Thymus (tissue), 11 donors: ENCODE results near the gene TEKTIP1. TPM values are rescaled to one million over a fixed set of nuclear protein-coding genes. Genes with fewer than 3 reads are reported as not detected.
A peak's percentile ranks its signal among the peaks of the same experiment; 100 is the strongest.

Experiments used
- DNase-seq, 9 donors: peaks; one replicate each; pipeline ENCODE4 v3.0.0-alpha.2; 2013; ENCODE audit warnings: low spot score in 9 of 9, low read depth in 6 of 9, missing footprints in 1 of 9
- H3K27ac ChIP-seq, 2 donors: one replicate each; pipeline ENCODE4 v1.5.1; 2013; ENCODE audit warnings: control low read depth in 1 of 2, low read depth in 1 of 2, low read length in 1 of 2, mild to moderate bottlenecking in 1 of 2, moderate library complexity in 1 of 2
- H3K27me3 ChIP-seq, 2 donors: one replicate each; pipeline ENCODE4 v1.5.1; 2013; ENCODE audit warnings: low read length in 1 of 2; ENCODE audit not compliant: control insufficient read depth in 2 of 2, insufficient read depth in 1 of 2
- H3K36me3 ChIP-seq, 2 donors: one replicate each; pipeline ENCODE4 v1.5.1; 2013; ENCODE audit warnings: low read length in 1 of 2, mild to moderate bottlenecking in 1 of 2, moderate library complexity in 1 of 2; ENCODE audit not compliant: control insufficient read depth in 2 of 2, insufficient read depth in 2 of 2
- H3K4me1 ChIP-seq, 2 donors: one replicate each; pipeline ENCODE4 v1.5.1; 2013; ENCODE audit warnings: low read length in 2 of 2; ENCODE audit not compliant: control insufficient read depth in 2 of 2, insufficient read depth in 2 of 2
- H3K4me3 ChIP-seq, 2 donors: one replicate each; pipeline ENCODE4 v1.5.1; 2013; ENCODE audit warnings: low read length in 2 of 2, control low read depth in 1 of 2, mild to moderate bottlenecking in 1 of 2
- H3K9me3 ChIP-seq, 2 donors: one replicate each; pipeline ENCODE4 v1.5.1; 2013; ENCODE audit warnings: low read length in 1 of 2, mild to moderate bottlenecking in 1 of 2; ENCODE audit not compliant: control insufficient read depth in 2 of 2, insufficient read depth in 1 of 2
- whole genome bisulfite sequencing: extraction: QIAGEN DNeasy Blood & Tissue Kit; methylation state at CpG from one replicate; pipeline ENCODE4 v1.1.7; 2013; 5-methylcytosine and 5-hydroxymethylcytosine counted together
- polyA plus RNA-seq: library from polyadenylated mRNA; stranded (reverse); fragments of 200-250 nt; gene quantifications from one replicate; pipeline ENCODE4 v1.2.3, GENCODE V29; 2013
- total RNA-seq: library from RNA; stranded (reverse); fragments of 120-200 nt; gene quantifications from one replicate; pipeline ENCODE4 v1.2.4, GENCODE V29; 2013
- donor health status: healthy.

The TEKTIP1 gene
- total and polyA plus RNA-seq, 2 donors, result 0.61 to 4.9 TPM

DNA sequence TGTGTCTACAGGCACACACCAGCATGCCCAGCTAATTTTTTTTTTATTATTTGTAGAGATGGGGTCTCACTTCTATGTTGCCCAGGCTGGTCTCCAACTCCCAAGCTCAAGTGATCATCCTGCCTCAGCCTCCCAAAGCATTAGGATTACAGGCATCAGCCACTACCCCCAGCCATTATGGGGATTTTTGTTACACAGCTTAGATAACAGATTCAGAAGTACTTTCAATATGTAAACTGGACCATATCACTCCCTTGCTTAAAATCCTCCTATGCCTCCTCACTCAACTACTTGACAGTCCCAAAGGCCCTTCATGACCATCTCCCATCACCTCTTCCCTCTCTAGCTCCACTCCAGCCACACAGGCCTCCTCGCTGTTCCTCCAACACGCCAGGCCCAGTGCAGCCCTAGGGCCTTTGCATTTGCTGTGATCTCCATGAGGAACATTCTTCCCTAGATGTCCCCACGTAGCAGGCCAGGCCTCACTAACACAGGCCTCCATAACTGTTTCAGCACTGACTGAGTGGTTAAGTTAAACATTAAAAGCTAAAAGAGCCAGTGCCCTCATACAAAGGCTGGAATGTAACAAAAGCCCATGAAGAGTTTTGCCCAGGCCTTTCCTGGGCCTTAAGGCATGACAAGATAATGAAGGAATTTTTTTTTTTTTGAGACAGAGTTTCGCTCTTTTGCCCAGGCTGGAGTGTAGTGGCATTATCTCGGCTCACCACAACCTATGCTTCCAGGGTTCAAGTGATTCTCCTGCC, 41.0 kb upstream of the TEKTIP1 start:
- H3K36me3 ChIP-seq, result peaks cover 19 to 21% of the 10 kb centered on the region in 2 donors
- H3K9me3 ChIP-seq, result peaks cover 0 to 2% of the 10 kb centered on the region in 2 donors
- H3K4me3 ChIP-seq, result no peak overlapping the region
- peaks cover 10 to 27% of the 10 kb centered on the region in 2 donors for H3K4me1 ChIP-seq
- 97% methylated on average over 5 of the region's 5 CpGs for WGBS
- no peak overlapping the region for H3K27ac ChIP-seq
- DNase-seq, result no peak
- H3K27me3 ChIP-seq, result no peaks in the 10 kb centered on the region

DNA sequence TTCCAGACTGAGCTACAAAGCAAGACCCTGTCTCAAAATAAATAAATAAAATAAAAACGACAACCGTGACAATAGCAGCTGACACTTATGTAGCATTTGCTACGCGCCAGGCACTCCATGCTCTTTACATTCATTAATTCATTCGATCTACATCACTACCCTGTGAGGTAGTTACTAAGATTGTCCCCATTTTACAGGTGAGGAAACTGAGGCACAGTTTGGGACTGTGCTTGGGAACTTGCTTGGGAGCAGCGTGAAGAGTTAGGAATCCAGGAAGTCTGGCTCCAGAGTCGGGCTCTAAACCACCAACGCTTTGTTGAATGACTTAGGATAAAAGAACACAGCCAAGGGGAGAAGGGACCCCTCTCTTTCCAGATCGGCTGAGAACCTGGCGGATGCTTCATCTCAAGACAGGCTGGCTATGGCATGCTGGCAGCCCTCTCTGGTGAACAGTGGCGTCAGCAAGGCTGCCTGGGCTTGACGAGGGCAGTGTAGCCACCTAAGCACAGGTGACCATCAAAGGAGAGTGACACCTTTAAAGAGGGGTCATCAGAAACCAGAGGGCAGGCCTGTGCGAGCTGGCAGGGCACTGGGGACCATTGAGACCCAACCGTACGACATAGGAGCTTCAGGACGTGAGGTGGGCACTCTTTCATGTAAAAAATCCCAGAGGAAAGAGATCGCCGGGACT, 39.1 kb upstream of the TEKTIP1 start:
- Histone ChIP-seq H3K4me3 (peak overlapping the region; percentile 67 to 82), H3K4me1 (peaks cover 5 to 19% of the 10 kb centered on the region in 2 donors), H3K27ac (peak overlapping the region; percentile 2 to 89), H3K27me3 (no peaks in the 10 kb centered on the region), H3K36me3 (peaks cover 13% of the 10 kb centered on the region in 2 donors), H3K9me3 (peaks cover 0 to 2% of the 10 kb centered on the region in 2 donors)
- 32% methylated on average over 18 of the region's 18 CpGs for WGBS
- no peak for DNase-seq

DNA sequence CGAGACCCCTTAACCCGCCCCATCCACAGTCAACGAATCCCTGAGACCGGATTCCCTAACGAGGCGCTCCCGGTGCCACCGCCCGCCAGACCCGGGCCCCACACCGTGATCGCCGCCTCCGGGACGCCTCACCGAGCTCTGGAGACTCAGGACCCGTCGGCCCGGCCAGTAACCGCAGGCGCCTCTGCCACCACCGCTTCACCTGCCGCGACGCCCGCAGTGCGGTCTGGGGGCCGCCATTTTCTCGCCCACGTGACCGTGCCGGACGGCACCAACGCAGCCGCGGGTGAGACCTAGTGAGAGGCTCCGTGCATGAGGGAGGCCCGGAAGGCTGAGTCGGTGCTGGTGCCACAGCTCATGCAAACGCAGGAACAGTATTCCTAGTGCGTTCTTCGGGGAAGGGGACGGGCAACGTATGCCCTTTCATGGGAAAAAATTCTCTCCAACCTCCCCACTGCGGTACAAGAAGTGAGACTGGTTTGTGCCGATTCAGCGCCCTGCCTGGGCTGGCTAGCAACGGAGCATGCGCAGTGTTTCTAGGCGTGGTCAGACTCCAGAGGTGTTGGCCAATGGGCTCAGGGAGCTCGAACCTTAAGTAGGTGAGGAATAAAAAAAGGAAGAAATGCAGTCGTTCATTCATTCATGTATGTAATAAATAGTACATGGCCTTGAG, 38.4 kb upstream of the TEKTIP1 start, which contains the start of gene DOHH:
Gene DOHH (minus strand): TSS at position 246 of the 673 bp plus-strand sequence. CDS start 3,860 bp downstream, outside the sequence.
- DNase-seq, result peak; percentile 92 to 99 (median 97)
- peaks cover 8 to 9% of the 10 kb centered on the region in 2 donors for H3K36me3 ChIP-seq
- under 1% methylated on average over 52 of the region's 52 CpGs for WGBS
- H3K27me3 ChIP-seq, result no peaks in the 10 kb centered on the region
- H3K4me1 ChIP-seq, result peaks cover 5 to 25% of the 10 kb centered on the region in 2 donors
- peak within 1 kb of the TSS; percentile 67 to 82 for H3K4me3 ChIP-seq
- peaks cover 0 to 2% of the 10 kb centered on the region in 2 donors for H3K9me3 ChIP-seq
- peak within 1 kb of the TSS; percentile 89 for H3K27ac ChIP-seq

DNA sequence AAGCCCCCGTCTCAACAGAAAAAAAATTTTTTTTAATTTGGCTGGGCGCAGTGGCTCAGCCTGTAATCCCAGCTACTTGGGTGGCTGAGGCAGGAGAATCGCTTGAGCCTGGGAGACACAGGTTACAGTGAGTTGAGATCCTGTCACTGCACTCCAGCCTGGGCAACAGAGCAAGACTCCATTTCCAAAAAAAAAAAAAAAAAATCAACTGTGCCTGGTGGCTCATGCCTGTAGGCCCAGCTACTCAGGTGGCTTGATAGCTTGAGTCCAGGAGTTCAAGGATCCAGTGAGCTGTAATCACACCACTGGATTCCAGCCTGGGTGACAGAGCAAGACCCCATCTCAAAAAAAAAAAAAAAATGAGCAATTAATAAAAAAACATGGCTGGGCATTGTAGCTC, 37.2 kb upstream of the TEKTIP1 start:
- H3K4me1 ChIP-seq, result peaks cover 5 to 30% of the 10 kb centered on the region in 2 donors
- no peak for DNase-seq
- peaks cover 0 to under 1% of the 10 kb centered on the region in 2 donors for H3K36me3 ChIP-seq
- H3K4me3 ChIP-seq, result no peak overlapping the region
- H3K27me3 ChIP-seq, result no peaks in the 10 kb centered on the region
- no peak overlapping the region for H3K27ac ChIP-seq
- H3K9me3 ChIP-seq, result peaks cover 1 to 2% of the 10 kb centered on the region in 2 donors
- 97% methylated on average over 3 of the region's 3 CpGs for WGBS

DNA sequence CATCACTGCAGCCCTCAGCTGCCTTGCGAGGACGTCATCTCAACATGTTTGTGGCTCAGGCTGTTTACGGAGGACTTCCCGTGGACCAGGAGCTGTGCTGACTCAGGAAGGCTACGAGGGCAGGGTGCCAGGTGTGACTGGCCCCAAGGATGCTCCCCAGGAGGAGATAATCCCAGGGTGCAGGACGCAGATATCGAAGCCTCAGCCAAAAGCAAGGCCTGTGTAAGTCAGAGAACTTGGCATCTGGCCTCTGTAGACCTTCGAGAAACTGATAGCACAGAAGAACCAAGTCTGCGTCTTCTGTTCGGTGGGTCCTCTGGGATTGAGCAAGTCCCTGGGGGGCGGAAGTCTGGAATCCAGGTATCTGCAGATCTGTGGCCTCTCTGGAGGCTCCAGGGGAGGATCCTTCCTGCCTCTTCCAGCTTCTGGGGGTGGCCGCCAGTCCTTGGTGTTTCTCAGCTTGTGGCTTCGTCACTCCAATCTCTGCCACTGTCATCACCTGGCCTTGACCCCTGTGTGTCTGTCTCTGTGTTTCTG, 35.9 kb upstream of the TEKTIP1 start:
- Histone ChIP-seq H3K4me3 (no peak overlapping the region), H3K9me3 (peaks cover 1 to 2% of the 10 kb centered on the region in 2 donors), H3K27ac (no peak overlapping the region), H3K27me3 (no peaks in the 10 kb centered on the region), H3K4me1 (peaks cover 12 to 40% of the 10 kb centered on the region in 2 donors), H3K36me3 (peaks cover 0 to 3% of the 10 kb centered on the region in 2 donors)
- WGBS, result 94% methylated on average over 13 of the region's 13 CpGs
- no peak for DNase-seq

DNA sequence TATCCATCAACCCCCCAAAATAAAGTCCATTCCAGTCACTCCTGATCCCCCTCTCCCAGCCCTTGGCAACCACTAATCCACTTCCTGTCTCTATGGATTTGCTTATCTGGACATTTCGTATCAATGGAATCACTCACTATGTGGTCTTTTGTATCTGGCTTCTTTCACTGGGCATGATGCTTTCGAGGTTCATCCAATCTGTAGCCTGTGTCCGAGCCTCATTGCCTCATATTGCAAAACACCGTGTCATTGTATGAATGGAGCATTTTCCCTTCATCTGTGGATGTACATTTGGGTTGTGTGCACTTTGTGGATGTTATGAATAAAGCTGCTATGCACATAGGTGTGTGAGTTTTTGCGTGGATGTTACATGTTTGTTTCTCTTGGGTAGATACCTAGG, 34.2 kb upstream of the TEKTIP1 start:
- Histone ChIP-seq H3K9me3 (peaks cover 1 to 2% of the 10 kb centered on the region in 2 donors), H3K4me3 (no peak overlapping the region), H3K36me3 (peaks cover 13 to 16% of the 10 kb centered on the region in 2 donors), H3K27me3 (no peaks in the 10 kb centered on the region), H3K27ac (no peak overlapping the region), H3K4me1 (peaks cover 10 to 40% of the 10 kb centered on the region in 2 donors)
- WGBS, result 95% methylated on average over 5 of the region's 5 CpGs
- DNase-seq, result no peak

DNA sequence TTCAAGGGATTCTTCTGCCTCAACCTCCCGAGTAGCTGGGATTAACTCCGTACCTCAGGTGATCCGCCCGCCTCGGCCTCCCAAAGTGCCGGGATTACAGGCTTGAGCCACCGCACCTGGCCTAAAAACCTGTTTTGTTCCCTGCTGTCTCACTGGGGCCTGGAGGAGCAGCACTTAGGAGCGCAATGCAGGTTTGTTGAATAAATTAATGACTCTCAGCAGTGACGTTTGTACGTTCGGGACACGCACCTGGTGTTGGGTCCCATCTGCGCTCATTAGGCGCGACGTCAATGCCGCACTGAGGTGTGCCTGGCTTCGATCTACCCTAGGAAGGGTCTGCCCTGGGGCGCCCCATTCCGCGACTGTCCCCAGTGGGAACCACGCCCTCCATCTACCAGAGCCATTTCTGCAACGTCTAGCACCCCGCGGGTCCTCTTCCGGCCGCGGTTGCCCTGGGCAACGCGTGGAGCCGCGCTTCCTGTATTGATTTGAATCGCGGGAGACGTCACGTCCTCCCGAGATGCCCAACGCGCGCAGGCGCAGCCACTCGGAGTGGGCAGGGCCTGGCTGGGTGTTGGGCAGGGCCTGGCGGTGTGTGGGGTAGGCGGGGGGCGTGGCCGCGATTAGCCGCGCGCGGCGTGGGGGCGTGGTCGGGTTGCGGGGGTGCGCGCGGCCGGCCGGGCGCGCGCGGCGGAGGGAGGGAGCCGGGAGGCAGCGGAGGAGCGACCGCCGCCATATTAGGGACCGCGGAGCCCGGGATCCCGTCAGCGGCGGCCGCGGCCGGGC, 33.2 kb upstream of the TEKTIP1 start, which contains the start of gene FZR1:
Gene FZR1 (plus strand): TSS at position 714 of the 786 bp plus-strand sequence. CDS start 16,679 bp downstream, outside the sequence.
- Histone ChIP-seq H3K27me3 (no peaks in the 10 kb centered on the region), H3K27ac (peak within 1 kb of the TSS; percentile 86 to 91), H3K4me3 (peak within 1 kb of the TSS; percentile 77 to 78), H3K9me3 (peaks cover 1 to 2% of the 10 kb centered on the region in 2 donors), H3K36me3 (peaks cover 22 to 25% of the 10 kb centered on the region in 2 donors), H3K4me1 (peaks cover 7 to 33% of the 10 kb centered on the region in 2 donors)
- WGBS, result 1% methylated on average over 79 of the region's 79 CpGs
- peak; percentile 93 to 100 (median 99) for DNase-seq
